Measurements from ENCODE around the gene GNS.

Gene GNS

GRCh38 chr12:64742416-64742815 lies 16.8 kb downstream of the GNS start:
- DNase-seq (ENCODE audit: extremely low spot score, insufficient read length, low read depth) (no peak), FAIRE-seq (no peak)

- DNase-seq (ENCODE audit: extremely low spot score, insufficient read length, low read depth) (no peak), FAIRE-seq (no peak)
Measured at GRCh38 chr12:64740646-64741045, 18.6 kb downstream of the GNS start.

DNA sequence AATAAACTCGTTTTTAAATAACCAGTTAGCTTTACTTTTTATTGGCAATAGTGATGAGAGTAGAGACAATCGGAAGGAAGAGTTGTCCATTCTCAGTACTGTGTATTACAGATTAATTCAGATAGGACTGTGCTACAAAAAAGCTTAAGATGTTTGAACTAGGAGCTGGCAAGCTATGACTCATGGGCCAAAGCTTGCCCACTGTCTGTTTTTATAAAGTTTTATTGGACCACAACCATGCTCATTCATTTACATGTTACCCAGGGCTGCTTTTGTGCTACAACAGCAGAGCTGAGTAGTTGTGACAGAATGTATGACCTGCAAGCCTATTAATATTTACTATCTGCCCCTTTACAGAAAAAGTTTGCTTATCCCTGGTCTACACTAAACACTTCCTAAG lies 19.4 kb downstream of the GNS start:
- DNase-seq (ENCODE audit: extremely low spot score, insufficient read length, low read depth) (no peak), FAIRE-seq (no peak)

DNA sequence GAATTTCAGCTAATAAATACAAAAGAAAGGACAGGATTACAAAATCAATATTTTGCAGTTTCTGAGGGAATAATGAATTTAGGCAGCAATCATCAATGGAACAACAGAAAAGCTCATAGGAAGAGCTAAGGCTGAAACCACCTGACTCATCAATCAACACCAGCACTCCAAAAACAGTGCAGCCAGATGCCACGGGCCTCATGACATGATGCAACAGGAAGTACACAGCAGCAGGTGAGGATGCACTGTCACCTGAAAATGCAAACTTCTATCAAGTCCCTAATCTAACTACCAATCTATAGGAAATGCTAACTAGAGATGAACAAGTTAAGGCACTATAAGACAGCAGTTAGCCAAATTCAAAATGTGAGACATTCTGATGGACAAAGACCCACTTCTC lies 21.7 kb downstream of the GNS start:
- DNase-seq (ENCODE audit: extremely low spot score, insufficient read length, low read depth) (no peak), FAIRE-seq (no peak)

- no peak for FAIRE-seq
- no peak for DNase-seq (ENCODE audit: extremely low spot score, insufficient read length, low read depth)
Measured at GRCh38 chr12:64736771-64737170, 22.4 kb downstream of the GNS start.

DNA sequence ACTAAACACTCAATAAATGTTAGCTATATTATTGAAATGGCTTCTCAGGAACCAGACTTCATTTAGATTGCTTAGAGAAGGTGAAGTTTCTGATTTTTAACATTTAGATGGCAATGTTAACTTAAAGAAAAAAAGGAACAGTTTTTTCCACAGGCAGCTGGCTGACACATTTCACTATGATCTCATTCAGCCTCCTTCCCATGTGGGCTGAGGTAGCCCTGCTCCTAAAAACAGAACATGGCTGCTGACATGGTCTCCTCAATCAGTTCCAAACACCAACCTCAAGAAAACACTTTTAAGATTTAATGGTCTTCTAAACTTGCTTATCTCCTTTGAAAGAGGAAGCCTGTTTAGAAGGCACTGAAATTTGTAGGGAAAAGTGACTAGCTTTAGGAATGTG lies 23.8 kb downstream of the GNS start:
- DNase-seq (ENCODE audit: extremely low spot score, insufficient read length, low read depth) = no peak
- FAIRE-seq = no peak

DNA sequence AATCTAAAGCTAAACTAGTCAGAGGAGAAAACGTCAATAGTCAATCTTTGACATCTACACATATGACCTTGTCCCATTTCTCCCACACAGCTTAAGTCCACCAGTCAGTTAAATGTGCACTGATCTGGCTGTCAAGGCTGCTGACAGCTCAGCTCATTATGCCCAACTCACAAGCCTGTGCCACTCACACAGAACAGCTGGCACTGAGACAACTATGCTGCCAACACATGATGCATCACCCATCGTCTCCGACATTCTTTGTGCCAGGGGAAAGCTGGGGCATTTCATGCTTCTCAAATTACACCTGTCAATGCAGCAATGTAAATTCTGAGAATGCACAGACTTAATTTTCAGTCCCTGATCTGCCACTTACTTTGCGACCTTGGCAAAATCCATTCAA lies 25.3 kb downstream of the GNS start:
- DNase-seq (ENCODE audit: extremely low spot score, insufficient read length, low read depth) (no peak), FAIRE-seq (no peak)

DNA sequence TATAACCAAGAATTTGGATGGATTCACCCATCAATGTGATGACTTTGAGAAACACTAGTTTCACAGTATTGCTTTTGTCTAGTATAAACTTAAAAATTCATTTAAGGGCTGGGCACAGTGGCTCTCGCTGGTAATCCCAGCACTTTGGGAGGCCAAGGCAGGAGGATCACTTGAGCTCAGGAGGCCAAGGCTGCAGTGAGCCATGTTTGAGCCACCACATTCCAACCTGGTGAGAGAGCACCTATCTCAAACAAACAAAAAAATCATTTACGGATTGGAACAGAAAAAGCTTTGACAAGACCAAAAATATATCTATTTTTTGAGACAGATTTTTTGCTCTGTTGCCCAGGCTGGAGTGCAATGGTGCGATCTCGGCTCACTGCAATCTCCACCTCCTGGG lies 27.5 kb downstream of the GNS start:
- DNase-seq (ENCODE audit: extremely low spot score, insufficient read length, low read depth) (no peak), FAIRE-seq (no peak)

DNA sequence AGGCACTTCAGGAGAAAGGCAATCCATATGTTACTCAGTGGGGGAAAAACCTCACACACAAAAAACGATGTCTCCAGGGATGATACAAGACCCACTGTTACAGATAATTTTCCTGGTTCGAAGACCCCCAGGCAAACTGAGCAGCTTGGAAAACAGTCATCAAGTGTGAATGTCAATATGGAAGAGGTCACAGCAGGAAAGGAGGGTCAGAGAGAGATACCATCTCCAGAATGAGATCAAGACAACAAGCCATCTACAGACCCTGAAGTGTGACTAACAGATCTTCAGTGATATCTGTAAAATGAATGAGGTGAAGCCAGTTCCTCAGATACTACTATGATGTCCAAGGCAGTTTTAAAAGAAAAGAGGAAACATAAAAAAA lies 28.6 kb downstream of the GNS start:
- FAIRE-seq = no peak
- no peak for DNase-seq (ENCODE audit: extremely low spot score, insufficient read length, low read depth)

DNA sequence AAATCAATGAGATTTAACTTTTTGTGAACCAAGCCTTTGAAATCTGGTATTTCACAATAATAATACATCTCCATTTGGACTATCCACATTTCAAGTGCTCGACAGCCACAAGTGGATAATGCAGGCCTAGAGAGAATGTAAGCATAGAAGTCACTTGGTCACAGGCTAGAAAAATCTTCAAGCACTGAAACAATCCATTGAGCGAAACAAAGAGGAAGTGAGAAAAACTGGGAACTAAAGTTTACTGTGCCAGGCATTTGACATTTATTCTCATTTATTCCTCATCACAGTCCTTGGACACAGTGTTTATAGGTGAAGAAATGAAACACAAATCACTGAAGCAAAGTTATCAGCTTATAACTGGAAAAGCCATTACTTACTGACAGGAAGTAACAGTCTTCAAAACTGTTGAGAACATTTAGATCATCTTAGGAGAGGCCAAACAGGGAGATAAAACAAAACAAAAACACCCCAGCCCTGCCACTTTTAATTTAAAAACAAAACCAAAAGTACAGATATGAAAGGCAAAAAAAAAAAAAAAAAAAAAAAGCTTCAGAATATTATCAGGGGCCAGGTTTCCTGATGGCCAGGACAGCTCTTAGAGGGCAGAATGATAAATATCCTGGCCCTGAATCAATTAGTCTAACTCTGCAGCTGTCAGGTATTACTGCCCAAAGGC lies 29.2 kb downstream of the GNS start:
- no peak for DNase-seq (ENCODE audit: extremely low spot score, insufficient read length, low read depth)
- FAIRE-seq = peak; percentile 55

- no peak for DNase-seq (ENCODE audit: extremely low spot score, insufficient read length, low read depth)
- FAIRE-seq = no peak
Measured at GRCh38 chr12:64724201-64724745, 34.9 kb downstream of the GNS start.

DNA sequence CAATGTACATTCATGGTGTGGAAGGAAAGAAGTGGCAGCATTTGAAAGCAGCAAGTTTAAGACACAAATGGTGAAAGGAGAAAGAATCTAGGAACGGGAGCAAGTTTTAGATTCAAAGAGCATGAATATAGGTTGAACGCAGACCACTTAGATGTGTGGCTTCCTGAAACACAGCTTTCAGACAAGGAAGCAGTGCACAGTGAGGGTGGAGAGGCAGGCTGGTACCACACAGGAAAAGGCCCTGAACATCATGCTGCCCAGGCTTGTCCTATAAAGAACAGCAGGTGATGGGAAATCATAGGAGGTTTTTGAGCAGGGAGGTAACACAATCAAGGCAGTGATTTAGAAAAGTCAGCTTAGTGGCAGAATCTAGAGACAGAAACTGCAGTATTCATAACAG lies 35.6 kb downstream of the GNS start:
- no peak for DNase-seq (ENCODE audit: extremely low spot score, insufficient read length, low read depth)
- FAIRE-seq = no peak

- FAIRE-seq = no peak
Measured at GRCh38 chr12:64722835-64723234, 36.4 kb downstream of the GNS start.

DNA sequence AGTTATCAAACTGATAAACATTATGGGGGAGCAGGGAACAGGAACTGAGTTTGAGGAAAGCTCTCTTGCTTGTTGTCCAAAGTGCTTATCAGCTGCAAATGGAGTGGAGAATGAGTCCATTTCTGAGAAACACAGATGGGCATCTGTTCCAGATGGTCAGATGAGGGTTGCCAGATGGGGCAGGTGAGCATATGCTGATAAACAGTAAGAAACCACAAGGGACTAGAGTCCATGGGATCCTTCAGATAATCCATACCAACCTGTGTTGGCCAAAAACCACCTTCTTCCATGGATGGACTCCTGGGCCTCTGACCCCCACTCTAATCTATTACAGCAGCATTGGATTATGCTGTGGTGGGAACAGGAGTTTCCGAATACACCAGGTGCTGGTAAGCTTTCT lies 38.3 kb downstream of the GNS start:
- DNase-seq (ENCODE audit: extremely low spot score, insufficient read length, low read depth) (no peak), FAIRE-seq (no peak)

More at GRCh38 chr12:64722835-64723234, 36.4 kb downstream of the GNS start:
- DNase-seq (ENCODE audit: extremely low spot score, insufficient read length, low read depth) = no peak

GRCh38 chr12:64718649-64719048 lies 40.6 kb downstream of the GNS start:
- FAIRE-seq (no peak), DNase-seq (ENCODE audit: extremely low spot score, insufficient read length, low read depth) (no peak)

DNA sequence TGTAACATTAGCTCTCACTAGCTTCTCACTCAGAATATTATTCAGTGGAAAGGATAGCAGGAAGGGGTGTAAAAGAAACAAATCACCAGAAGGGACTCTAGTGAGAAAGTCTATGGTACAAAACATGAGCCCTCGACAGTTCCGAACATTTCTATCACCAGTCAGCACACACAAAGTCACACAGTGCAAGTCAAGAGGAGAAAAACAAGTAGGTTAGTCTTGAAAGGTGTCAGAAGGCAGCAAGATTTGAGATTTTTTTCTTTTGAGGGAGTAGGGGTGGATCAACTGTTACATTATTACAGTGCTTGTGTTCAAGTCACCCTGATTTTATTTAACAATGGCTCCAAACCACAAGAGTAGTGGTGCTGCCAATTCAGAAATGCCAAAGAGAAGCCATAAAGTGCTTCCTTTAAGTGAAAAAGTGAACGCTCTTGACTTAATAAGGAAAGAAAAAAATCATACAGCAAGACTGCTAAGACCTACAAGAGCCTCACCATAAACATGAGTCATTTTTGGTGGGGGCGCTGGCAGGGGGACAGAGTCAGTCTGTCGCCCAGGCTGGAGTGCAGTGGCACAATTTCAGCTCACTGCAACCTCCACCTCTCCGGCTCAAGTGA lies 42.3 kb downstream of the GNS start:
- DNase-seq (ENCODE audit: extremely low spot score, insufficient read length, low read depth) = no peak
- FAIRE-seq = no peak

- no peak for FAIRE-seq
- no peak for DNase-seq (ENCODE audit: extremely low spot score, insufficient read length, low read depth)
Measured at GRCh38 chr12:64716371-64716770, 42.8 kb downstream of the GNS start.

DNA sequence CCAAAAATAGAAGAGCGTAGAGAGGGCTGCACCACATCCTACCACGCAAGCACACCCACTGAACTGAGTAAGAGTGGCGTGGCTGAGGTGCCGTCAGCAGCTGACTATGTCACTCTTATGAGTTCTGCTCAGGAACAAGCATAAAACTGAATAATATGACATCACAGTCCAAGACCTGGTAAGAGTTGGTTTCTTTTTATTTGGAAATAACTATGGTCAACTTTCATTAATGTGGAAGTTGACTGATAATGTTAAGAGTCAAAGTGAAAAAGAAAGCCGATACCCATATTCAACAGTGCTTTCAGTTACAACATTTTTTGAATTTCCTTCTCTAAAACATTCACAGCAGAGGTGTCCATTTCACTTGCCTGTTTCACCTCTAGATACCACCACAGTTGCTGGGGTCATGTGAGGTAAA lies 44.6 kb downstream of the GNS start:
- no peak for DNase-seq (ENCODE audit: extremely low spot score, insufficient read length, low read depth)
- FAIRE-seq = peak; percentile 86

DNA sequence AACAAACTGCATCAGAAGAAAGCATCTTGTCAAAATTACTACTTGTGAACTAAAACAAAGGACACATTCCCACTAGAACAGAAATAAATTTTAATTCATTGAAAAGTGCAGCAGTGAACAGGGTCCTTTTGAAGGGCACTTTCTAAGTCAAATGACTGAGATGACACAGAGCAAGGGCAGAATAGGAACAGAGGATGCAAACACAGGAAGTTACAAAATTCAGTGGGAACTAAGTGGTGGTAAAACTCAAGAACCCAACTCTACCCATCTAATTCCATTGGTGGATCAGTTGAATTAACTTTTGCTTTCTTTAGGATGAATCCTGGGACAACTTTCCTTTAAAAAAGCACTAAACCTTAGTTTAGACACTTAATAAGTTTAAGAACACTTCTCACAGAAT lies 45.8 kb downstream of the GNS start:
- DNase-seq (ENCODE audit: extremely low spot score, insufficient read length, low read depth) (no peak), FAIRE-seq (no peak)

GRCh38 chr12:64709429-64709828 lies 49.8 kb downstream of the GNS start:
- no peak for DNase-seq (ENCODE audit: extremely low spot score, insufficient read length, low read depth)
- FAIRE-seq = no peak

GRCh38 chr12:64707926-64708325 lies 51.3 kb downstream of the GNS start:
- DNase-seq (ENCODE audit: extremely low spot score, insufficient read length, low read depth) (no peak), FAIRE-seq (no peak)

DNA sequence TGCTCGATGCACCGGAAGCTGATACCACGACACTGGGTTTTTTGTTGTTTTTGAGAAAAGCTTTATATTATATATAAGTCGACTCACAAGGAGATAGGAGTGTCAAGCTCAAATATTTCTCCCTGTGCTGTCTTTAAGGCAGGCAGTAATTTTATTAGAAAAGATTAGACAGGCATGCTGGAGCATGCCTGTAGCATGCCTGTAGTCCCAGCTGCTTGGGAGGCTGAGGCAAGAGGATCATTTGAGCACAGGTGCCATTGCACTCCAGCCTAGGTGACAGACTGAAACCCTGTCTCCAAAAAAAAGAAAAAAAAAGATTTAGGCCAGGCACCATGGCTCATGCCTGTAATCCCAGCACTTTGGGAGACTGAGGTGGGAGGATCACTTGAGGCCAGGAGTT lies 51.8 kb downstream of the GNS start:
- FAIRE-seq (no peak), DNase-seq (ENCODE audit: extremely low spot score, insufficient read length, low read depth) (no peak)
